Measurements from ENCODE around the gene TBC1D22A.

TBC1D22A gene

DNA sequence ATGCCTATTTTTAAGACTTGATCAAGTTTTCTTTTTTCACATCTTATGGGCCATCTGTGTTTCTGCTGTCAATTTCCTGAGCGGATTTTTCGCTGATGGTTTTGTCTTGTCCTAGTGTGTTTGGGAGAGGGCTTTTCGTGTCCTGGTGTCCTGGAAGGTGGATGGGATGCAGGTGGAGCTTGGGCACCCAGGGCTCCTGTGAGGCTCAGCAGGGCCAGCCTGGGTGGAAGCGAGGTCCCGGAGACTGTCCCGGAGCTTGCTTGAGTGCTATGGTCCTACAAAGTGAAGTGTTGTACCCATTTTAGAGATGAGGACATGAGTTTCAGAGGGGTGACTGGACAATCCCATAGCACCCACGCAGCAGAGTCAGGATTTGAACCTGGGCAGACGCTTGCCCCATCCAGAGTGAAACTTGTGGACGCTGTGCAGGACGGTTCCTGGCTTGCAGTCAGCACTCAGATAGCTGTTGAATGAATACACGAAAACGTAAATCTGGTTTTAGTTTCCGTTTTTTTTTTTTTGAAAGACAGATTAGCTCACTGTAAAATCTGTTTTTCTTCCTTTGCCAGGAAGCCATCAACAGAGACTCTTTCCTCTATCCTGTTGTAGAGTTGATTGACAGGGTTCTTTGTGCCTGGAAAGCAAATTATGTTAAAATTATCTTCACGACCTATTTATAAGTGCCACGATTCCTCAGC is 64.1 kb downstream of the TBC1D22A start:
- Histone ChIP-seq H3K36me3 (ENCODE audit: control insufficient read depth, insufficient read depth, low read length, severe bottlenecking) (no peaks in the 10 kb centered on the region), H3K27me3 (replicated peaks; ENCODE audit: control insufficient read depth, insufficient read depth, low read length) (no peaks in the 10 kb centered on the region), H3K4me3 (ENCODE audit: low read length) (no peak overlapping the region), H3K9ac (ENCODE audit: low read length) (no peak overlapping the region), H3K4me1 (ENCODE audit: control insufficient read depth, insufficient read depth, low read length) (peaks cover 25% of the 10 kb centered on the region), H3K9me3 (ENCODE audit: control insufficient read depth, low read length) (no peaks in the 10 kb centered on the region)
- DNase-seq (ENCODE audit: low read depth): no peak

DNA sequence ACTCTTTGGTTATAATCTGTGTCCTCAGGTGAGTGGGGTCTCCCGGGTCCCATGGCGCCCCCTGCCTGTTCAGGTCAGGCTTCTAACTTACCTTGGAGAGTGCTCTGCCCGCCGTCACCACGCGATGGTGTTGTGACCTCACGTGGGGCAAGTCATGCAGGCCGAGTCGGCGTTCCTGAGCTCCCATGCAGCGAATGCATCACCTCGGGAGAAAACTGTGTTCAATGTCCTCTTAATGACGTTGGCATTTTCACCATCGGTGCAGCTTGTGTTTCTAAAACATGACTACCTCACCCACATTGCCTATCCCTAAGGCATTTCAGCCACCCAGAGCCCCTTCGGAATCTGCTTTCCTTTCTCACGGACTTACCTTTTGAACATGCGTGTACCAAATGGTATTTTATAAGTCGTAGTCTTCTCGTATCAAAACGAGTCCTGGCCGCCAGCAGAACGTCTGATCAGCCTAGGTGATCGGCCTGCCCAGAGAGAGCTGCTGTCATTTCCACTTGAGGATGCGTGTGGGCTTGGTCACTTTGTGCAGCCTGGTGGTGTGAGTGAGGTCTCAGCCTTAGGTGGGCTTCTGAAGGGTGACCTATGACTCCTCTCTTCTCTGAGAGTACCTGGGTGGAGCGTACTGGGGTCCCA is 64.8 kb downstream of the TBC1D22A start:
- no peaks in the 10 kb centered on the region for H3K9me3 ChIP-seq (ENCODE audit: control insufficient read depth, low read length)
- peaks cover 25% of the 10 kb centered on the region for H3K4me1 ChIP-seq (ENCODE audit: control insufficient read depth, insufficient read depth, low read length)
- no peaks in the 10 kb centered on the region for H3K27me3 ChIP-seq (replicated peaks; ENCODE audit: control insufficient read depth, insufficient read depth, low read length)
- H3K4me3 ChIP-seq (ENCODE audit: low read length): no peak overlapping the region
- DNase-seq (ENCODE audit: low read depth): no peak
- H3K36me3 ChIP-seq (ENCODE audit: control insufficient read depth, insufficient read depth, low read length, severe bottlenecking): no peaks in the 10 kb centered on the region
- H3K9ac ChIP-seq (ENCODE audit: low read length): no peak overlapping the region

DNA sequence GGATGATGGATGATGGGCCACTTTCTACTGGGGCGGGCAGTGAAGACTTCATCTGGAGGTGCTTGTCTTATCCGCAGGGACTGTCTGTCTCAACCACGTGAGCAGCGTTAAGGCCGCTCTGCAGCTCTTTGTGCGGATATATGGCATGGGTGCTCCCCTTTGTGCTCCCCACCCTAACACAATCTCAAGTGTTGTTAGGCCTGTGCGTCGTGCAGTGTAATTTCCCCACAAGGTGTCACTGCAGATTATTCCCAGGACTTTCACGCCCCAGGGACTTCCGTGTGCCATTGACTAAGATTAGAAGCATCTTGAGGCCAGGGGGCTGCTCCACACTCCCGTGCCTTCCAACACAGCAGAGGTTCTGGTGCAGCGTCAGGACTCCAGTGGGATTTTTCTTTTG is 65.3 kb downstream of the TBC1D22A start:
- DNase-seq (ENCODE audit: low read depth): no peak
- H3K27me3 ChIP-seq (replicated peaks; ENCODE audit: control insufficient read depth, insufficient read depth, low read length): no peaks in the 10 kb centered on the region
- no peak overlapping the region for H3K9ac ChIP-seq (ENCODE audit: low read length)
- no peaks in the 10 kb centered on the region for H3K36me3 ChIP-seq (ENCODE audit: control insufficient read depth, insufficient read depth, low read length, severe bottlenecking)
- peaks cover 25% of the 10 kb centered on the region for H3K4me1 ChIP-seq (ENCODE audit: control insufficient read depth, insufficient read depth, low read length)
- H3K9me3 ChIP-seq (ENCODE audit: control insufficient read depth, low read length): no peaks in the 10 kb centered on the region
- no peak overlapping the region for H3K4me3 ChIP-seq (ENCODE audit: low read length)

DNA sequence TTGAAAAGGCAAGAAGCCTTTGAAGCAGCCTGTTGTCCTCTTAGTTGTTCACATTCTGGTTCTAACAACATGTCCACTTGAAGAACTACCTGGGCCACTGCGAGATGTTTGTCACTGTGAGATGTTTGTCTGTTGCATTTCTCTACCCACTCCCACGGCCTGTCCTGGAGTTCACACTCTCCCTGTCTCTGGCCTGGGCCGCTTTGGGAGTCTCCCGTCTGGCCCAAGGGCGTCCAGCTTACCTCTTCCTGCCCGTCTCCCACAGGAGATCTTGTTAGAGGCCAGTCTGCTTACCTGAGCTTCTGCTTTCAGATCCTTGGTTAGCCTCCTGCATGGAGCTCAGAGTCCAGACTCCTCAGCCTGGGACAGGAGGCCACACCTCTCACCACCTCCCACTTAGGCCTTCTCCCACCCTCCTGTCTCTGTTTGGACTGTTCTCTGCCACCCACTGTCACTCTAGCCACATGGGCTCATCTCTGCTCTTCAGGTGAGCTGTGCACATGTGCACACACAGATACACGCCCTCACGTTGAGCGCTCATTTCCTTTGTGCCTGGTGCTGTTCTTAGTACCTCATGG is 66.0 kb downstream of the TBC1D22A start:
- Histone ChIP-seq H3K4me1 (ENCODE audit: control insufficient read depth, insufficient read depth, low read length) (peaks cover 25% of the 10 kb centered on the region), H3K27me3 (replicated peaks; ENCODE audit: control insufficient read depth, insufficient read depth, low read length) (no peaks in the 10 kb centered on the region), H3K4me3 (ENCODE audit: low read length) (no peak overlapping the region), H3K36me3 (ENCODE audit: control insufficient read depth, insufficient read depth, low read length, severe bottlenecking) (no peaks in the 10 kb centered on the region), H3K9me3 (ENCODE audit: control insufficient read depth, low read length) (no peaks in the 10 kb centered on the region), H3K9ac (ENCODE audit: low read length) (no peak overlapping the region)
- no peak for DNase-seq (ENCODE audit: low read depth)

DNA sequence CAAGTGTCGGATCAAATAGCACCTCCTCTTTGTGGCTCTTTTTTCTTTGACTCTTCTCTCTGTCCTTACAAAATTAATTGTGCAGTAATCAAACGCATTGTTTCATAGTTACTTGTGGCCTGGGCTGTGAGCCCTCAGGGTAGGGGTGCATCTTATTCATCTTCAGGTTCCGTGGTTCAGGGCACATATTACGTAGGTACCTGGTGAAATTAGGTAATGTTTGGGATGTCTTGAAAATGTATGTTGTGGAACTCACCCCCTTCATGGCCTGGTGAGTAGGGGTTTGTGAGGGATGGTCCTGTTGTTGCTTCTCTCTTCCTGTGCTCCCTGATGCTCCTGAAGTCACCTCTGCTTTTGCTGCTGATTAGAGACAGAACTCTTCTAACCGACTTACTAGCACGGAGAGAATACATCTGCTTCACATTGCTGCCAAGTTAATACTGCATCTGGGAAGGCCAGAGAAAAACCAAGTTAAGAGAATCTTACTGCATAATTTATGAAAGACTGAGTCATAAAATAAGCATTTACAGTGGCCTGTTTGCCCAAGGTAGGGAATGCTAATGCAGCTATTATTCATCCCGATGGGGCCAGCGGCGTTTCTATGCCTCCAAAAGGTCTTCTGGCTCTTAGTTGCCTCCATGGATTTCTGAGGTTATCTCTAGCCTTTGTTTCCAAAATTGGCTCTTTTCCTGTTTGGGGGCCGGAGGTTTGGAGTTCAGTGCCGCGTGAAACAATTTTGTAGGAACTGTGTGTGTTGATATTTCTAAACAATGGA is 66.9 kb downstream of the TBC1D22A start:
- Histone ChIP-seq H3K4me3 (ENCODE audit: low read length) (peak overlapping the region; percentile 43), H3K4me1 (ENCODE audit: control insufficient read depth, insufficient read depth, low read length) (peaks cover 25% of the 10 kb centered on the region), H3K36me3 (ENCODE audit: control insufficient read depth, insufficient read depth, low read length, severe bottlenecking) (no peaks in the 10 kb centered on the region), H3K9me3 (ENCODE audit: control insufficient read depth, low read length) (no peaks in the 10 kb centered on the region), H3K9ac (ENCODE audit: low read length) (peak overlapping the region; percentile 44), H3K27me3 (replicated peaks; ENCODE audit: control insufficient read depth, insufficient read depth, low read length) (no peaks in the 10 kb centered on the region)
- peak; percentile 87 for DNase-seq (ENCODE audit: low read depth)

DNA sequence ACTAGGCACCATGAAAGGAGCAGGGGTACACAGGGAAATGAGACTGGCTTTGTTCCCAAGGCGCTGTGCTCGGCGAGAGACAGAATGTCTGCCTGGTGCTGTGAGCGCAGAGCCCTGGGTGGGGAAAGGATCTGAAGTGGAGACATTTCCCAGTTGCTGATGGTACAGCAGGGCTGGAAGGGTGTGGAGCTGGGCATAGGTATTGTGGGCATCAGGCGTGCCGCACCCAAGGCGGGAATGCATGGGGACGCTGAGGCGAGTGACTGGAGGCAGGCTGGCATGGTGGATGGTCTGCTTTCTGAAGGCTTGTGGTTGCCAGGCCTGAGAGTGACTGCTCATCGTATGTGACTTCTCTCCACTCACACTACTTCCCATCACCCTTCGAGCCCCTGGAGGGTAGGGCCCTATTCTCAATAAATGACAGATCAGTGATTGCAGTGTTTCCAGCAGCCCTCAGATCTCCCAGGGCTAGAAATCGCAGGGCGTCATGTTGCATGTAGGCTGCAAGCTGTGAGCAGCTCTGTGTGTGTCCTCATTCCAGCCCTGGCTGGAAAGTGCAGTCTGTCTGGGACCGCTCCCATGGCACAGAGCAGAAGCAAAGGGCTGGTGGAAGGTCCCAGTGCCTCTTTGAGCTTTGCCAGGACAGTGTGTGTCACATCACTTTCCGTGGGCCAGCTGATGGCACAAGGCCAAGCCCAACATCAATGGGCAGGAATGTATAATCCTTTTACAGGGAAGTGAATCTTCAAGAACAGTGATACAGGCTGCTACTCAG is 67.7 kb downstream of the TBC1D22A start:
- peak overlapping the region; percentile 43 for H3K4me3 ChIP-seq (ENCODE audit: low read length)
- peaks cover under 1% of the 10 kb centered on the region for H3K36me3 ChIP-seq (ENCODE audit: control insufficient read depth, insufficient read depth, low read length, severe bottlenecking)
- peak overlapping the region; percentile 44 for H3K9ac ChIP-seq (ENCODE audit: low read length)
- no peaks in the 10 kb centered on the region for H3K27me3 ChIP-seq (replicated peaks; ENCODE audit: control insufficient read depth, insufficient read depth, low read length)
- peaks cover 25% of the 10 kb centered on the region for H3K4me1 ChIP-seq (ENCODE audit: control insufficient read depth, insufficient read depth, low read length)
- DNase-seq (ENCODE audit: low read depth): peak; percentile 73
- H3K9me3 ChIP-seq (ENCODE audit: control insufficient read depth, low read length): peaks cover 4% of the 10 kb centered on the region

DNA sequence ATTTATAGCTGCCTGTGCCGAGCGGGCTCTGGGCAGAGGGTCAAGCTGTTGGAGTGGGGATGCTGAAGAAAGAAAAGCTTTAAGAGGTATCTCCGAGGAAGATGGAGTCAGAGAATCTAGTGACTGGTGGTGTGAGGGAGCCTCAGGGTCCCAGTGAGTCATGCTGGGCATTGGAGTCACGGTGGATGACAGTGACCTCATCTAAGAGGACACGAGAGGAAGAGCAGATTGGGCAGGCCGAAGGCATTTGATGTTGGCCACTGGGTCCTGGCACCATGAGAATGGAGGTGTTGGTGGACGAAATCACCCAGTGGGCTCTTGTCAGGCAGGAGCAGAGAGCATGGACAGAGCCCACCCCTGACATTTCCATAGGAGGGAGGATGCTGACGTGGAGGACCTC is 68.4 kb downstream of the TBC1D22A start:
- peaks cover 11% of the 10 kb centered on the region for H3K9me3 ChIP-seq (ENCODE audit: control insufficient read depth, low read length)
- H3K4me3 ChIP-seq (ENCODE audit: low read length): no peak overlapping the region
- peak; percentile 32 for DNase-seq (ENCODE audit: low read depth)
- H3K4me1 ChIP-seq (ENCODE audit: control insufficient read depth, insufficient read depth, low read length): peaks cover 25% of the 10 kb centered on the region
- no peak overlapping the region for H3K9ac ChIP-seq (ENCODE audit: low read length)
- peaks cover 8% of the 10 kb centered on the region for H3K36me3 ChIP-seq (ENCODE audit: control insufficient read depth, insufficient read depth, low read length, severe bottlenecking)
- no peaks in the 10 kb centered on the region for H3K27me3 ChIP-seq (replicated peaks; ENCODE audit: control insufficient read depth, insufficient read depth, low read length)

DNA sequence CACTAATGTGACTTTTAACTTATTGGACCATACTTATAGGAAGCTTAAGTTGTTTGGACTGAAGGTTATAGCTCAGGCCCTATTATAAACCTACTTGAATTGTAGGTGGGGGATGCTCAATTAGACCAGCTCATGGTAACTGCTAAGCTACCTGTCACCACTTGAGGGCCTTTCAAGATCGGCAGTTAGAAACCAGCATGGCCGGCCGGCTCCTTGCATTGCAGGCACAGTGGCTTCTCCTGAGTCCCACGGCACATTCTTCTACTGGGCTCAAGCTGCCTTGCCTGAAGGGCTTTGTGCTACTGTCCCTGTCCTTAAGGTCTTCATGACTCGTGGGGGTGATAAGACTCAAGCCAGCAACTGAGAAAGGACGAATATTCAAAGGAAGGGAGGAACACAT is 70.8 kb downstream of the TBC1D22A start:
- H3K4me1 ChIP-seq (ENCODE audit: control insufficient read depth, insufficient read depth, low read length): peaks cover 25% of the 10 kb centered on the region
- peaks cover 18% of the 10 kb centered on the region for H3K9me3 ChIP-seq (ENCODE audit: control insufficient read depth, low read length)
- no peaks in the 10 kb centered on the region for H3K27me3 ChIP-seq (replicated peaks; ENCODE audit: control insufficient read depth, insufficient read depth, low read length)
- peaks cover 8% of the 10 kb centered on the region for H3K36me3 ChIP-seq (ENCODE audit: control insufficient read depth, insufficient read depth, low read length, severe bottlenecking)
- DNase-seq (ENCODE audit: low read depth): peak; percentile 4
- no peak overlapping the region for H3K4me3 ChIP-seq (ENCODE audit: low read length)
- no peak overlapping the region for H3K9ac ChIP-seq (ENCODE audit: low read length)

DNA sequence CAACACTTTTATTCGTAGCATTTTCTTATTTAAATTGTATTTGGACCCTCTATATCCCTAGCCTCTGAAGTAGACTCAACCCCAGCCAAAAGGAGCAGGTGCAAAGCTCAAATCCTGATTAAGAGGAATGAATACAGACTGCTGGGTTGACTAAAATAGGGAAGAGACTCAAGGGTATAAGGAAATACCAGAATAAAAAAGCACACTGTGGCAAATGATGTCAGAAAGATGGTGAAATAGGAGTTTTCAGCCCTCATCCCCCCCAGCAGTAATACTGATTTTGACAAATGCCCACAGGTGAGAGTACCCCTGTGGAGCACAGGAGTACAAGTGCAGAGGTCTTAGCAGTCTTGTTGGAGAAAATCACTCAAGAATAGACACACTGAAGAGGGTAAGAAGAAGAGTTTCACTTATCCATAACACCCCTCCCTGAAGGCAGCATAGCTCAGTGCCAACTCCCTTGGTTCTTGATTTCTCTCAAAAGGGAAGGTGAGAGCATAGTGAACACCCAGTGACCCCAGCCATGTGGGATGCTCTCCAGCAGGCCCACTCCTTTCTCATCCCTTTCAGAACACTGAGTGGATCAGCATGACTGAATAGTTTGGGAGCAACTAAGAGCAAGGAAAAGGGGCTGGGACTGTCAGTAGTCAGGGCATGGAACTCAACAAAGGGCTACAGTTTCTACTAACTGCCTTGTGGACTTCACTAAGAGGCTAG is 71.7 kb downstream of the TBC1D22A start:
- H3K4me1 ChIP-seq (ENCODE audit: control insufficient read depth, insufficient read depth, low read length): peaks cover 19% of the 10 kb centered on the region
- H3K27me3 ChIP-seq (replicated peaks; ENCODE audit: control insufficient read depth, insufficient read depth, low read length): no peaks in the 10 kb centered on the region
- H3K9me3 ChIP-seq (ENCODE audit: control insufficient read depth, low read length): peaks cover 18% of the 10 kb centered on the region
- no peak overlapping the region for H3K4me3 ChIP-seq (ENCODE audit: low read length)
- no peak overlapping the region for H3K9ac ChIP-seq (ENCODE audit: low read length)
- DNase-seq (ENCODE audit: low read depth): no peak
- peaks cover 8% of the 10 kb centered on the region for H3K36me3 ChIP-seq (ENCODE audit: control insufficient read depth, insufficient read depth, low read length, severe bottlenecking)

DNA sequence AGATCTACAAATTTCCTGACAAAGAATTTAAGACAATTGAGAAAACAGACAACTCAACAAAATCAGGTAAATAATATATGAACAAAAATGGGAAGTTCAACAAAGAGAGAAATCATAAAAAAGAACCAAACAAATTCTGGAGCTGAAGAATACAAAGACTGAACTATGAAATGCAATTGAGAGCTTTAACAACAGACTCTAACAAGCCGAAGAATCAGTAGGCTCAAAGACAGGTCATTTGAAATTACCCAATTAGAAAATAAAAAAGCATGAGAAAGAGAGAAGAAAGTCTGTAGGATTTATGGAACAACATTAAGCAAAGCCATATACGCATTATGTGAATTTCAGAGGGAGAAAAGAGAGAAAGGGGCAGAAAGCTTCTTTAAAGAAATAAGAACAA is 72.8 kb downstream of the TBC1D22A start:
- no peaks in the 10 kb centered on the region for H3K27me3 ChIP-seq (replicated peaks; ENCODE audit: control insufficient read depth, insufficient read depth, low read length)
- H3K4me3 ChIP-seq (ENCODE audit: low read length): peak overlapping the region; percentile 36
- H3K36me3 ChIP-seq (ENCODE audit: control insufficient read depth, insufficient read depth, low read length, severe bottlenecking): peaks cover 8% of the 10 kb centered on the region
- H3K9ac ChIP-seq (ENCODE audit: low read length): no peak overlapping the region
- peaks cover 8% of the 10 kb centered on the region for H3K4me1 ChIP-seq (ENCODE audit: control insufficient read depth, insufficient read depth, low read length)
- DNase-seq (ENCODE audit: low read depth): no peak
- peaks cover 18% of the 10 kb centered on the region for H3K9me3 ChIP-seq (ENCODE audit: control insufficient read depth, low read length)

All from adipocyte (in vitro differentiated cells).